Mononuclear cell (primary cell): Measurements from ENCODE around the gene DIPK1A. TPM values are rescaled to one million over a fixed set of nuclear protein-coding genes. Genes with fewer than 3 reads are reported as not detected.

Experiments
- H3K27me3 ChIP-seq: 2 replicates; pipeline ENCODE4 v1.6.0; 2011; ENCODE audit warnings: low read length, control low read depth; ENCODE audit not compliant: insufficient read depth
- H3K4me1 ChIP-seq: 2 replicates; pipeline ENCODE4 v1.5.1; 2011; ENCODE audit warnings: mild to moderate bottlenecking, low read length, control low read depth; ENCODE audit not compliant: insufficient read depth
- H3K4me3 ChIP-seq: 2 replicates; pipeline ENCODE4 v1.5.1; 2011; ENCODE audit warnings: mild to moderate bottlenecking, low read length, moderate library complexity
- H3K9me3 ChIP-seq: 2 replicates; pipeline ENCODE4 v1.5.1; 2011; ENCODE audit warnings: low read depth, mild to moderate bottlenecking, control low read depth, low read length
- total RNA-seq: library from RNA; depleted of rRNA; stranded (reverse); fragments of >200 nt; gene quantifications from one replicate; pipeline ENCODE4 v1.2.3, GENCODE V29; 2012

Gene DIPK1A
- total RNA-seq, 1 donor: 6.8 TPM

DNA sequence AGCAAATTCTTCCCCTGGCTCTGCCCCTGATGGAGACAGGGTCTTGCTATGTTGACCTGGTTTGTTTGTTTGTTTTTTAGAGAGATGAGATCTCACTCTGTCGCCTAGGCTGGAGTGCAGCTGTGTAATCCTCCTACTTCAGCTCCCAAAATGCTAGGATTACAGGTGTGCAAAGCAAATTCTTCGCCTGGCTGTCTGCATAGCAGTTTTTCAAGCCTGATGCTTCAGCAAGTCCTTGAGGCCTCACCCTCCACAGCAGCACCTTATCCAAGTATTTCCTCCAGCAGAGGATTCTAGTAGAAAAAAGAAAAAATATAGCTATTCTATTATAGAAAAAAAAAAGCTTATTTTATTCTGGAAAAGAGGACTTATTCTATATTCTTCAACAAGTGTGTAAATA lies 144.5 kb downstream of the DIPK1A start:
- Histone ChIP-seq H3K4me3 (no peak overlapping the region), H3K4me1 (no peaks in the 10 kb centered on the region), H3K27me3 (no peaks in the 10 kb centered on the region), H3K9me3 (no peaks in the 10 kb centered on the region)

DNA sequence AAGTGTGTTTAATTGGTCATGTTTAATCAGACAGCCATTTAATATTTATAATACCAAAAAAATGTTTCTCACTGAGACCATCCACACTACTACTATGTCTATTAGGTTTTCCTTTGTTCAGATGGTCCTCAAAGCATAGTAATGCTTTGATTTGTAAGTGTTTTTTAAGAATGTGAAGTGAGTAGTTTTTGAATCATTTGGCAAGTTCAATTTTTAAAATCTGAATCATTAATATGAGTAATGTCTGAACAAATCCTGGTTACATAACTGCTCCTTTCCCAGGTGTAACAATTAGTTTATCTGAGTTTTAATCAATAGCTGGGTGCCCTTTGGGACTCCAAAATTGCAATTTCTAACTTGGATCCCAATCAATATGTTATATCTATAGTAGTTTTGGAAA lies 152.9 kb downstream of the DIPK1A start:
- peaks cover 9% of the 10 kb centered on the region for H3K4me1 ChIP-seq
- H3K9me3 ChIP-seq: no peaks in the 10 kb centered on the region
- H3K27me3 ChIP-seq: no peaks in the 10 kb centered on the region
- no peak overlapping the region for H3K4me3 ChIP-seq

DNA sequence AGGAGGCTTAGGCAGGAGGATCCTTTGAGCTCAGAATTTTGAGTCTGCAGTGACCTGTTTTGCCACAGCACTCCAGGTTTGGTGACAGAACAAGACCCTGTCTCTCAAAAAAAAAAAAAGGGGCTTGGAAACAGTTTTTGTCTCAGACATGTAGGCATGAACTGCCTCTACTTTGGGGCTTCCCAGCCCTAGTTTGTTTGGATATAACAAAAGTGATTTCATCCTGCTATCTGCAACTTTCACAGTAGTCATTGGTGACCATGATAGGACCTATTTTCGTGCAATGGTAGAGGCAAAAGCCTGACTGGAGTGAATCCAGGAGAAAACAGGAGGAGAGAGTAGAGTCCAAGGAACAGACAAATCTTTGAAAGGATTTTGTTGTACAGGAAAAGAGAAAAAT lies 156.0 kb downstream of the DIPK1A start:
- no peak overlapping the region for H3K4me3 ChIP-seq
- no peaks in the 10 kb centered on the region for H3K27me3 ChIP-seq
- no peaks in the 10 kb centered on the region for H3K9me3 ChIP-seq
- peaks cover 9% of the 10 kb centered on the region for H3K4me1 ChIP-seq

DNA sequence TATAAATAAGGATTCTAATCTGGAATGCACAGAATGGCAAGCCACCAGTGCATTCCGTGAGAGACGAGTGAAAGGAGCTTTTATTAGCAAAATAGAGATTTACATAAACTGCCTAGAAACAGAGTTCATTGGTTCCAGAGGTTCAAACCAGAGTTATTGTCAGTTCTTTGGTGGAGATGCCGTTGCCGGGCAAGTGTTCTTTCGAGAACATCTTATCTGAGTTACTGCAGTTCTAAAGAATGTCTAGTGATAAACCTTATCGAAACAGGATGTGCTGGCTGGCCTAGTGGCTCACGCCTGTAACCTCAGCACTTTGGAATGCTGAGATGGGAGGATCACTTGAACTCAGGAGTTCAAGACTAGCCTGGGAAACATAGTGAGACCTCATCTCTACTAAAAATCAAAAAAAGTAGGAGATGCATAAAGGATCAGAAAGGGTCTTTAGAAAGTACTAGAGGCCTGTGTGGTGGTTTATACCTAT lies 156.5 kb downstream of the DIPK1A start:
- H3K9me3 ChIP-seq: no peaks in the 10 kb centered on the region
- peaks cover 9% of the 10 kb centered on the region for H3K4me1 ChIP-seq
- H3K4me3 ChIP-seq: no peak overlapping the region
- no peaks in the 10 kb centered on the region for H3K27me3 ChIP-seq

DNA sequence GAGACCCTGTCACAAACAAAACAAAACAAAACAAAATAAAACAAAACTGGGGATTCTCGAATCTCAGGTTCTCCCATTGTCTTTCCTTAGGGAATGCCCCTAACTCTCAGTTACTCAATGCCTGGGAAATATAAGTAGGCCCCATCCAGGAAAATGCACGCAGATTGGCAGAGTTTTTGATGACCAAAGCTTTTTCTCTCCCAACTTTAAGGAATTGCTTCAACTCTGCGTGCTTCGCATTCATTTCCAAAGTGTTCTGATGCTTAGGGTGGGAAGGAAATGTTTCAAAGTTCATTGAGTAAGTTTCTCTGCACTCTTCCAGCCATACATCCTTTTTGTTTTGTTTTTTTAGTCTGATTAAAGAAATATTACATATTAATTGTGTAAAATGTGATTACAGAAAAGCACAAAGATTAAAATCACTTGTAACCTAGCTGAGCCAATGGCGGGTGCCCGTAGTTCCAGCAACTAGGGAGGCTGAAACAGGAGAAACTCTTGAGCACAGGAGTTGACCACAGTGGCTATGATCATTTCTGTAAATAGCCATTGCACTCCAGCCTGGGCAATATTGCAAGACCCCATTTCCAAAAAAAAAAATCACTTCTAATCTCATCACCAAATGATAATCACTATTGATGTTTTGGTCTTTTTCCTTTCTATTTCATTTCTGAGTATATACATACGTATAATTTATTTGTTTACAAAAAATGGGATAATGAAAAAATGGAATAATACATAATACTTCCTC lies 157.9 kb downstream of the DIPK1A start:
- Histone ChIP-seq H3K9me3 (no peaks in the 10 kb centered on the region), H3K4me3 (no peak overlapping the region), H3K27me3 (no peaks in the 10 kb centered on the region), H3K4me1 (peaks cover 9% of the 10 kb centered on the region)

DNA sequence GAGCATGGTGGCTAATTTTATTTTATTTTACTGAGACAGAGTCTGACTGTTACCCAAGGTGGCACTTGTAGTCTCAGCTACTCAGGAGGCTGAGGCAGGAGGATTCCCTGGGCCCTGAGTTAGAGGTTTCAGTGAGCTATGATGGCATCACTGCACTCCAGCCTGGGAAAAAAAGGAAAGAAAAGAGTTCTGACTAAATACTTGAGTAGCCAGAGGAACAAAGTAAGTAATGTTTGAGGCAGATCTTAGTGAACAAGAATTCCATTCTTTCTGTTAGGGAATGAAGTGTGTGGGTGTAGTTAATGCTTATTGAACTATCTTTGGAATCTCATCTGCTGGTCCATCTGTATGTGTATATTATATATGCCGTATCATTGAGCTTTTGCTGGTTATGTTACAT lies 163.3 kb downstream of the DIPK1A start:
- no peaks in the 10 kb centered on the region for H3K9me3 ChIP-seq
- peaks cover 5% of the 10 kb centered on the region for H3K27me3 ChIP-seq
- H3K4me3 ChIP-seq: no peak overlapping the region
- H3K4me1 ChIP-seq: no peaks in the 10 kb centered on the region

DNA sequence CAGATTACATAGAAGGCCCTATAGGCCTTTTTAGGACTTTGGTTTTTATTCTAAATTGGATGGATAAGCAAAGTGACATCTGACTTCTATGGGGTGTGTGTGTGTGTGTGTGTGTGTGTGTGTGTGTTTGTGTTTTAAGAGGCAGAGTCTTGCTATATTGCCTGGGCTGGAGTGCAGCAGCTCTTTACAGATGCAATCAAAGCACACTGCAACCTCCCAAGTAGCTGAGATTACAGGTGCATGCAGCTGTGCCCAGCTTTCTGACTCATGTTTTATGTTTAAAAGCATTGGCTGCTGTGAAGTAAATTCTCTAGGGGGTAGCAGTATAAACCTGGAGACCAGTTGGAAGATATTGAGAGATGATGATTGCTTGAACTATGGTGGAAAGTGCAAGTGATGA lies 164.0 kb downstream of the DIPK1A start:
- H3K9me3 ChIP-seq: no peaks in the 10 kb centered on the region
- no peaks in the 10 kb centered on the region for H3K4me1 ChIP-seq
- no peak overlapping the region for H3K4me3 ChIP-seq
- peaks cover 5% of the 10 kb centered on the region for H3K27me3 ChIP-seq

DNA sequence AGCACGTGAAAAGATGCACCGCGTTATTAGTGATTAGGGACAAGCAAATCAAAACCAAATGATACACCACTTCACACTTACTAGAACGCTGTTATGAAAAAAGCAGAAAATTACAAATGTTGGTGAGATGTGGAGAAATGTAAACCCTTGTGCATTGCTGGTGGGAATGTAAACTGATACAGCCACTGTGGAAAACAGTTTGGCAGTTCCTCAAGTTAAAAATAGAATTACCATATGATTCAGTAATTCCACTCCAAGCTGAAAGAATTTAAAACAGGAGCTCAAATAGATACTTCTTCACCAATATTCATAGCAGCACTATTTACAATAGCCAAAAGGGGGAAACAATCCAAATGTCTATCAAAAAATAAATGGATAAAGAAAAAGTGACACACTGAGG lies 166.1 kb downstream of the DIPK1A start:
- no peaks in the 10 kb centered on the region for H3K9me3 ChIP-seq
- no peaks in the 10 kb centered on the region for H3K4me1 ChIP-seq
- no peak overlapping the region for H3K4me3 ChIP-seq
- H3K27me3 ChIP-seq: peaks cover 11% of the 10 kb centered on the region

DNA sequence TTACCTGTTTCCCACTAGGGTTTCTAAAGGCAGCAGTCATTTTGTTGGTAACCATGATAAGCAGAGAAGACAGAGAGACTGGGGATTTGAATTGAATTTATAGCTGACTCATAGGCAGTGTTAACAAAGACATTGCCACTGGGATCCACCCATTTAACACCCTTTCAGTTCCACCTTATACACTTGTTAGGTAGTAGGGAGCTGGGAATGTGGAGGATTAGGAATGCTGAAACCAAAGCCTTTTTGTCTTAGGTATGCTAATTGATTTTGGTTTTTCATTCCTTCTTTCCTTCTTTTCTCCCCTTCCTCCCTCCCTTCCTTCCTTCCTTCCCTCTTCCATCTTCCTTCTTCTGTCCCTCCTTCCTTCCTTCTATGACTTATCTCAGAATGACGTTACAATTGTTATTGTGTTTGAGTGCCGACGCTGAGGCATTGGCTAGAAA lies 168.9 kb downstream of the DIPK1A start:
- no peaks in the 10 kb centered on the region for H3K9me3 ChIP-seq
- no peak overlapping the region for H3K4me3 ChIP-seq
- H3K4me1 ChIP-seq: no peaks in the 10 kb centered on the region
- peaks cover 11% of the 10 kb centered on the region for H3K27me3 ChIP-seq

Other genes with a start within 250 kb of the DIPK1A start
- gene EVI5, start 176.4 kb downstream of the DIPK1A start, total RNA-seq: 16.9 TPM
- 1,966 TPM for gene RPL5, start 129.4 kb downstream of the DIPK1A start, total RNA-seq
- 53.6 TPM for gene MTF2, start 117.8 kb upstream of the DIPK1A start, total RNA-seq
- gene TMED5, start 219.0 kb upstream of the DIPK1A start, total RNA-seq: 93.1 TPM
- 7.6 TPM for gene CCDC18, start 219.3 kb upstream of the DIPK1A start, total RNA-seq